GM23248 (cell line): ENCODE measurements around the gene RAB30. TPM values are rescaled to one million over a fixed set of nuclear protein-coding genes. Genes with fewer than 3 reads are reported as not detected.

ENCODE experiments used
- DNase-seq: peaks from one replicate; pipeline ENCODE4 v3.0.0-alpha.2; 2015
- H2AFZ ChIP-seq: fragments of 200-600 bp; sonication (generic); 2 replicates; pipeline ENCODE4 v1.6.1; 2016; ENCODE audit warnings: antibody characterized with exemption
- H3F3A ChIP-seq: fragments of 200-600 bp; sonication (generic); 2 replicates; pipeline ENCODE4 v1.6.1; 2016; ENCODE audit warnings: mild to moderate bottlenecking, antibody characterized with exemption, mixed run types; ENCODE audit not compliant: insufficient read depth
- H3K27ac ChIP-seq: fragments of 200-600 bp; sonication (generic); 2 replicates; pipeline ENCODE4 v1.5.1; 2016; ENCODE audit warnings: mild to moderate bottlenecking
- H3K27me3 ChIP-seq: fragments of 200-600 bp; sonication (generic); replicated peaks from 2 replicates; pipeline ENCODE4 v1.6.1; 2016; ENCODE audit warnings: mild to moderate bottlenecking; ENCODE audit not compliant: insufficient read depth
- H3K36me3 ChIP-seq: fragments of 200-600 bp; sonication (generic); 2 replicates; pipeline ENCODE4 v1.6.1; 2016; ENCODE audit warnings: low read depth, mild to moderate bottlenecking
- H3K4me1 ChIP-seq: fragments of 200-600 bp; sonication (generic); 2 replicates; pipeline ENCODE4 v1.6.1; 2016; ENCODE audit warnings: mild to moderate bottlenecking; ENCODE audit not compliant: insufficient read depth
- H3K4me2 ChIP-seq: fragments of 200-600 bp; sonication (generic); one replicate; pipeline ENCODE4 v1.6.1; 2016; ENCODE audit warnings: mild to moderate bottlenecking; ENCODE audit not compliant: unreplicated experiment
- H3K4me3 ChIP-seq: fragments of 200-600 bp; sonication (generic); 2 replicates; pipeline ENCODE4 v1.5.1; 2016; ENCODE audit warnings: mild to moderate bottlenecking
- H3K79me2 ChIP-seq: fragments of 200-600 bp; sonication (generic); 2 replicates; pipeline ENCODE4 v1.6.1; 2016; ENCODE audit warnings: mild to moderate bottlenecking; ENCODE audit not compliant: insufficient read depth
- H3K9ac ChIP-seq: fragments of 200-600 bp; sonication (generic); 2 replicates; pipeline ENCODE4 v1.6.1; 2016; ENCODE audit warnings: mild to moderate bottlenecking
- H3K9me2 ChIP-seq: fragments of 200-600 bp; sonication (generic); 2 replicates; pipeline ENCODE4 v1.6.1; 2016; ENCODE audit warnings: mixed run types, mild to moderate bottlenecking, moderate library complexity; ENCODE audit not compliant: insufficient read depth
- H3K9me3 ChIP-seq: fragments of 200-600 bp; sonication (generic); one replicate; pipeline ENCODE4 v1.6.1; 2017; ENCODE audit warnings: low read depth
- H4K20me1 ChIP-seq: fragments of 200-600 bp; sonication (generic); 2 replicates; pipeline ENCODE4 v1.6.0; 2016; ENCODE audit not compliant: insufficient read depth
- EZH2 ChIP-seq: fragments of 200-600 bp; sonication (generic); IDR thresholded peaks from 2 replicates; pipeline ENCODE4 v1.6.1; 2018; ENCODE audit warnings: antibody characterized with exemption, mild to moderate bottlenecking; ENCODE audit not compliant: insufficient read depth, poor library complexity, severe bottlenecking
- EZH2phosphoT487 ChIP-seq: fragments of 200-600 bp; sonication (generic); IDR thresholded peaks from 2 replicates; pipeline ENCODE4 v1.6.1; 2018; ENCODE audit warnings: antibody characterized with exemption, moderate library complexity, mild to moderate bottlenecking, low read depth; ENCODE audit not compliant: insufficient read depth
- WGBS, 2 experiments: methylation state at CpG; one replicate each; pipeline ENCODE4 v1.1.6; 2015 to 2017; ENCODE audit warnings: low lambda C conversion rate in 2 of 2, low coverage in 1 of 2; ENCODE audit errors: missing lambda C conversion rate in 2 of 2; 5-methylcytosine and 5-hydroxymethylcytosine counted together
- in situ Hi-C: fragments of 300-500 bp; cut with MboI; formaldehyde crosslinking; loops from 2 replicates; pipeline ENCODE4 v1.15.0; 2020
- polyA plus RNA-seq: library from polyadenylated mRNA; unstranded; fragments of >200 nt; fragmentation: Nextera tagmentation; extraction: Ambion mirVana; gene quantifications from 2 replicates; pipeline ENCODE4 v1.2.1, GENCODE V29; 2016
- total RNA-seq: library from RNA; depleted of rRNA; stranded (reverse); fragments of >200 nt; shearing (Covaris generic); gene quantifications from 2 replicates; pipeline ENCODE4 v1.2.3, GENCODE V29; 2014

Gene RAB30
- total and polyA plus RNA-seq, 2 experiments from 2014 or later, result 10.6 to 14.0 TPM

DNA sequence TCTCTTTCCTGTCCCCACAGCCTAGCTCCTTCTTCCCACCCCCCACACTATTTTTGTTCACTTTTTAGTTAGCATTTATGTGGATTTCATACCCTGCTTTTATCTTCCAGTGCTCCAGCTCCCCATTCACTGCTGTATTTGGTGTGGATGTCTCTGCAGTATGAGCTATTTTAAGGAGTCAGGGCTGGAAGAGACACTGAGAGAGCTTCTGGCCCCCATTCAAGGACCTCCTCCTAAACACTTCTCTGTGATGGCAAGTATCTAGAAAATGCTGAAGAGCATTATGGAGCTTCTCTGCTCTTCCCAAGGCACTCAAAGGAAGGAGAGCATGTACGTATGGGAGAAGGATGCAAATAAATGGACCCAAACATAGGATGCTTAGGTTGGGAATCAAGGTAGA is 79.5 kb downstream of the RAB30 start:
- Histone ChIP-seq H3K9me2 (no peaks in the 10 kb centered on the region), H3K9ac (no peak overlapping the region), H3K27ac (no peak overlapping the region), H3K79me2 (peaks cover 3% of the 10 kb centered on the region; the same call in 1 of the 2 replicates), H3K36me3 (peaks cover 7% of the 10 kb centered on the region; the same call in 1 of the 2 replicates), H3K9me3 (no peaks in the 10 kb centered on the region), H3K4me1 (peaks cover 16% of the 10 kb centered on the region; the same call in 1 of the 2 replicates), H3K4me3 (no peak overlapping the region), H4K20me1 (no peaks in the 10 kb centered on the region), H3K27me3 (no peaks in the 10 kb centered on the region), H3K4me2 (no peak overlapping the region), H3F3A (no peaks in the 10 kb centered on the region), H2AFZ (no peak overlapping the region)
- in situ Hi-C loops, result no loop called here
- 100% methylated on average over 1 of the region's 1 CpG for WGBS, 2 experiments
- no peak for TF ChIP-seq EZH2
- TF ChIP-seq EZH2phosphoT487, result no peak
- no peak for DNase-seq

DNA sequence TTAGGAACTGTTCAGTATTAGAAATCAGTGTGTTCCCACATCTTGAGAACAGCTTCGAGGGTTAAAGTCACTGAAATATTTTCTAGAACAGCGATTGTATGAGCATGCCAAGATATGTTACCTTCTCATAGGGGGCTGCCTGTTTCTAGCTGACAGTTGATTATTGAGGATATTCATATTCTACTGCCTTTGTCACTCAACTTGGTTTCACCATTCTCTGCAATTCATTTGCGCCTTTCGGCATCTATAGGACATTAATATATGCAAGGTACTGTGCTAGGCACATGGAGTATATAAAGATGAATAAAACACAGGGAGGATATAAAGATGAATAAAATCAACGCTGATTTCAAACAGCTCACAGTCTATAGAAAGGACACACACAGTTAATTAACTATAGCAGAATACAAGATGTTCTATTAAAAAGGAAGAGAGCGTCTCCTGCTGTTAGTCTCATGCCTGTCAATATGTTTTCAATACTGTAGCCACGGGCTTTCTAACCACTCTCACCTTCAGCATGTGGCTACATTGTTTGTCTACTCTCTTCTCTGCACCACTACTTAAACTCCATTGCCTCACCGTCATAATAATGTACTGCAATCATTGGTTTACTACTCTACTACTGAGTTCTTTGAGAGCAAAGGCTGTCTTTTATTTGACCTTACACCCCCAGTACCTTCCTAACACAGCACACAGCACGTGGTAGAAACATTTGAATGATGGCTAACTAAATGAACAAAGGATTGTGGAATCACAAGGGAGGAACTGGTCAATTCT is 81.9 kb downstream of the RAB30 start:
- Histone ChIP-seq H2AFZ (no peak overlapping the region), H3K9me3 (no peaks in the 10 kb centered on the region), H3K27me3 (no peaks in the 10 kb centered on the region), H4K20me1 (no peaks in the 10 kb centered on the region), H3K4me1 (0 out of 2 replicates have a peak, but pooled peaks cover 2% of the 10 kb centered on the region), H3K4me2 (no peak overlapping the region), H3K36me3 (peaks cover 19% of the 10 kb centered on the region; the same call in 1 of the 2 replicates), H3K27ac (no peak overlapping the region), H3K4me3 (no peak overlapping the region), H3K79me2 (no peaks in the 10 kb centered on the region), H3F3A (no peaks in the 10 kb centered on the region), H3K9me2 (no peaks in the 10 kb centered on the region), H3K9ac (no peak overlapping the region)
- in situ Hi-C loops, result no loop called here
- DNase-seq, result no peak
- no peak for TF ChIP-seq EZH2phosphoT487
- TF ChIP-seq EZH2, result no peak
- 66 to 69% methylated on average over 9 of the region's 9 CpGs for whole genome bisulfite sequencing, 2 experiments

DNA sequence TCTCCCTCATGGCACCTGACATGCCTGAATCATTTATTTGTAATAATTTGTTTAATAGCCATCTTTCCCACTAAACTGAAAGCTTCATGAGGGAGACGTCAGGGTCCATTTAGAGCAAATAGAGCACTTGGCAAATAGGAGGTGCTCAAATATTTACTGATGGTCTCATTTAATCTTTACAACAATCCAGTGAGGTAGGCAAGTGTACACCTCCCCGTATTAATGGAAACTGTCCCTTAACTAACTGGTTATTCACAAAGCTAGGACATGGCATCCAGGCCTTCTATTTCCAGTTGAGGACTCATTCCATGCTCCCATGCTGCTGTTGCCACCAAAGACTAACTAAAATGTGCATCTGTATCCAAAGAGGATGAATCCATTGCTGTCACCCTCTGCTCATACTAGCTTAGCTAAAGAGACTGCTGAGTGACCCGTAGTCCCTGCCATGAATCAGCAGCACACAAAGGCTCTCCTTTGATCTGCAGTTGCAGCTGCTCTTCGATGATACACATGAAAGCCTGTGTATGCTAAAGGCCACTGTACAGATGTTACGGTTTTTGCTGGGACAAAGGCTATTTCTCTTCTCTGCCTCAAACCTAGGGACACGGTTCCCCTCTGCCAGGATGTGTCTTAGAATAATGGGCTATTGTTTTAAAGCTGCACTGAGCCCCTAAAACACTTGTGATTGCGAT is 82.6 kb downstream of the RAB30 start:
- Histone ChIP-seq H3K9me2 (no peaks in the 10 kb centered on the region), H3K9me3 (no peaks in the 10 kb centered on the region), H3K9ac (no peak overlapping the region), H3K79me2 (no peaks in the 10 kb centered on the region), H3K4me2 (no peak overlapping the region), H3K27me3 (no peaks in the 10 kb centered on the region), H2AFZ (no peak overlapping the region), H3K36me3 (peaks cover 19% of the 10 kb centered on the region; the same call in 1 of the 2 replicates), H3K4me1 (no peaks in the 10 kb centered on the region), H3K4me3 (no peak overlapping the region), H3F3A (no peaks in the 10 kb centered on the region), H3K27ac (no peak overlapping the region), H4K20me1 (no peaks in the 10 kb centered on the region)
- TF ChIP-seq EZH2 (no peak), EZH2phosphoT487 (no peak)
- in situ Hi-C loops, result no loop called here
- WGBS, 2 experiments, result 80 to 83% methylated on average over 7 of the region's 7 CpGs
- no peak for DNase-seq

DNA sequence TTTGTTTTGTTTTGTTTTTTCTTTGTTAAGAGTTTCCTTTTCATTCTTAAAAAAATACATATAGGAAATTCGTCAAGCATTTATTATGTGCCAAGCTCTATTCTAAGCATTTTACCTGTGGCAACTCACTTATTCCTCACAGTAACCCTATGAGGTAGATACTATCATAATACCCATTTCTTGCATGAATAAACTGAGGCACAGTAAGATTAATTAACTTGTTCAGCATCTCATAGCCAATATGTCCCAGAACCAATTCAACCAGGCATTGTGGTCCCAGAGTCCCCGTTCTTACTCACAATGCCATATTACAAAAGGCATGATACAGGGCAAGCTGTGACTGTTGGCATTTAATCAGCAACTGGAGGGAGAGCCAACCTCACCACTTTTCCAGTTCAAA is 83.7 kb downstream of the RAB30 start:
- in situ Hi-C loops, result no loop called here
- no peak for DNase-seq
- 86% methylated on average over 2 of the region's 2 CpGs for whole genome bisulfite sequencing, 2 experiments

More for the DNA sequence above, 83.7 kb downstream of the RAB30 start:
- no peaks in the 10 kb centered on the region for H3K4me1 ChIP-seq
- no peak overlapping the region for H2AFZ ChIP-seq
- H3K9me2 ChIP-seq, result no peaks in the 10 kb centered on the region
- H3K79me2 ChIP-seq, result no peaks in the 10 kb centered on the region
- no peaks in the 10 kb centered on the region for H3K9me3 ChIP-seq
- no peaks in the 10 kb centered on the region for H4K20me1 ChIP-seq
- 0 out of 2 replicates have a peak, but pooled peaks cover 13% of the 10 kb centered on the region for H3K36me3 ChIP-seq
- no peak overlapping the region for H3K4me2 ChIP-seq
- H3F3A ChIP-seq, result no peaks in the 10 kb centered on the region
- no peak overlapping the region for H3K4me3 ChIP-seq
- TF ChIP-seq EZH2 (no peak), EZH2phosphoT487 (no peak)
- no peak overlapping the region for H3K9ac ChIP-seq
- H3K27ac ChIP-seq, result no peak overlapping the region
- H3K27me3 ChIP-seq, result no peaks in the 10 kb centered on the region
